Measurements from ENCODE around the gene GYS1.
"Not testable (repeated sequence)": the region's sequence is repeated elsewhere in the genome, so short reads cannot be mapped to it uniquely, and the experiment has no call there.

Gene GYS1

DNA sequence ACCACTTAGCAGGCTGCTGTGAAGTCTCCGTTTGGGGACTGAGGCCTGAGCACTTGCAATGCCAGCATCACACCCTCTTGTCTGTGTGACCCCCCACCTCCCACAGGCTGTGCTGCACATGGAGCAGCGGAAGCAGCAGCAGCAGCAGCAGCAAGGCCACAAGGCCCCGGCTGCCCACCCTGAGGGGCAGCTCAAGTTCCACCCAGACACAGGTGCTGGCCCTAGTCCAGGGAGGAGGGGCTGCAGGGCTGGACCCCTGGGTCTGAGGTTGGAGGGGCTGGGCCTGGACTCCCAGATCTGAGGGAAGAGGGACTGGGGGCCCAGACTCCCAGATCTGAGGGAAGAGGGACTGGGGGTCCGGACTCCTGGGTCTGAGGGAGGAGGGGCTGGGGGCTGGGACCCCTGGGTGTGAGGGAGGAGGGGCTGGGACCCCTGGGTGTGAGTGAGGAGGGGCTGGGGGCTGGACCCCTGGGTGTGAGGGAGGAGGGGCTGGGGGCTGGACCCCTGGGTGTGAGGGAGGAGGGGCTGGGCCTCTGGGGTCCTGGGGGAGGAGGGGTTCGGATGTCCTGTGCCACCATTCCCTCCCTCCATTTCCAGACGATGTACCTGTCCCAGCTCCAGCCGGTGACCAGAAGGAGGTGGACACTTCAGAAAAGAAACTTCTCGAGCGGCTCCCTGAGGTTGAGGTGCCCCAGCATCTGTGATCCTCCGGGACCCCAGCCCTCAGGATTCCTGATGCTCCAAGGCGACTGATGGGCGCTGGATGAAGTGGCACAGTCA, 71.2 kb downstream of the GYS1 start:
- Histone ChIP-seq H3K4me1 (ENCODE audit: control insufficient read depth, insufficient read depth, low read length) (no peaks in the 10 kb centered on the region), H3K9ac (ENCODE audit: low read depth, low read length) (no peak overlapping the region), H3K27me3 (ENCODE audit: control insufficient read depth, insufficient read depth, low read length) (no peaks in the 10 kb centered on the region), H3K4me3 (ENCODE audit: low read depth, low read length) (no peak overlapping the region), H3K36me3 (ENCODE audit: control insufficient read depth, insufficient read depth, low read length) (peaks cover 38% of the 10 kb centered on the region), H3K9me3 (ENCODE audit: control insufficient read depth, insufficient read depth, low read length) (no peaks in the 10 kb centered on the region)

DNA sequence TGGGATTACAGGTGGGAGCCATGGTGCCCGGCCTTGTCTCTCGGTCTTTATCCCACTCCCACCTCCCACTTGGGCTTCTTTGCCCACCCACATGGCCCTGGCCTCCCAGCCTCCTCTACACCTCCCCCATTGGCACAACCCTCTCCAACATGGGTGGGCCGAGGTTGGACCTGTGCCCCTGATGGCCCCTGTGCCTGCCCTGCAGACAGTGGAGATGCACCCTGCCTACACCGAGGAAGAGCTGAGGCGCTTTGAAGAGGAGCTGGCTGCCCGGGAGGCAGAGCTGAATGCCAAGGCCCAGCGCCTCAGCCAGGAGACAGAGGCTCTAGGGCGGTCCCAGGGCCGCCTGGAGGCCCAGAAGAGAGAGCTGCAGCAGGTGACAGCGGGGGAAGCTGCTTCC, 72.2 kb downstream of the GYS1 start:
- no peaks in the 10 kb centered on the region for H3K4me1 ChIP-seq (ENCODE audit: control insufficient read depth, insufficient read depth, low read length)
- H3K9ac ChIP-seq (ENCODE audit: low read depth, low read length), result no peak overlapping the region
- no peaks in the 10 kb centered on the region for H3K27me3 ChIP-seq (ENCODE audit: control insufficient read depth, insufficient read depth, low read length)
- H3K9me3 ChIP-seq (ENCODE audit: control insufficient read depth, insufficient read depth, low read length), result no peaks in the 10 kb centered on the region
- no peak overlapping the region for H3K4me3 ChIP-seq (ENCODE audit: low read depth, low read length)
- peaks cover 38% of the 10 kb centered on the region for H3K36me3 ChIP-seq (ENCODE audit: control insufficient read depth, insufficient read depth, low read length)

DNA sequence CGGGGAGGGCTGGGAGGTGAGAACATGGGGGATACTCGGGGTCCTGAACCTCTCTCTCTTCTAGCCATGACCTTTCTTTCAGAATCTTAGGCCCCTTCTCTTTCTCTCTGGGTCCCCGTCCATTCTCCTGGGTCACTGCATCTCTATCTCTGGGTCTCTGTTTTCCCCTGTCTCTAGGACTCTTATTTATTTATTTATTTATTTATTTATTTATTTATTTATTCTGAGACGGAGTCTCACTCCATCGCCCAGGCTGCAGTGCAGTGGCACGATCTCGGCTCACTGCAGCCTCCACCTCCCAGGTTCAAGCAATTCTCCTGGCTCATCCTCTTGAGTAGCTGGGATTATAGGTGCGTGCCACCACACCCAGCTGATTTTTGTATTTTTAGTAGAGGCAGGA, 73.8 kb downstream of the GYS1 start:
- H3K27me3 ChIP-seq (ENCODE audit: control insufficient read depth, insufficient read depth, low read length); H3K4me1 ChIP-seq (ENCODE audit: control insufficient read depth, insufficient read depth, low read length); H3K9ac ChIP-seq (ENCODE audit: low read depth, low read length); H3K9me3 ChIP-seq (ENCODE audit: control insufficient read depth, insufficient read depth, low read length); H3K4me3 ChIP-seq (ENCODE audit: low read depth, low read length): not testable (repeated sequence)
- H3K36me3 ChIP-seq (ENCODE audit: control insufficient read depth, insufficient read depth, low read length), result peaks cover 46% of the 10 kb centered on the region

DNA sequence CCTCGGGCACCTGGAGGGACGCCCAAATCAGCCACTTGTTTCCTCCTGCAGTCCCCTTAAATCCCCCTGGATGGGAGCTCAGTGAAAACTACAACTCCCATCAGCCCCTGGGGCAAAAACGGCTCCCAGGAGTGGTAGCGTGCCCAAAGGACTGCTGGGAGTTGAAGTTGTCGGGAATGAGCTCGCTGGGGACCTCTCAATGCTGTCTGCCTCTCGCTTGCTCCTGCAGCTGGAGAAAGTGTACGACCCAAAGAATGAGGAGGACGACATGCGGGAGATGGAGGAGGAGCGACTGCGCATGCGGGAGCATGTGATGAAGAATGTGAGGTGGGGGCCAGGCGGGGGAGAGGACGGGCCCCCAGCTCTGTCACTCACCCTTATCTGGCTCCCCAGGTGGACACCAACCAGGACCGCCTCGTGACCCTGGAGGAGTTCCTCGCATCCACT, 74.3 kb downstream of the GYS1 start:
- peaks cover 49% of the 10 kb centered on the region for H3K36me3 ChIP-seq (ENCODE audit: control insufficient read depth, insufficient read depth, low read length)
- H3K27me3 ChIP-seq (ENCODE audit: control insufficient read depth, insufficient read depth, low read length), result no peaks in the 10 kb centered on the region
- H3K4me3 ChIP-seq (ENCODE audit: low read depth, low read length), result no peak overlapping the region
- H3K9me3 ChIP-seq (ENCODE audit: control insufficient read depth, insufficient read depth, low read length), result no peaks in the 10 kb centered on the region
- H3K4me1 ChIP-seq (ENCODE audit: control insufficient read depth, insufficient read depth, low read length), result no peaks in the 10 kb centered on the region
- no peak overlapping the region for H3K9ac ChIP-seq (ENCODE audit: low read depth, low read length)
